Esophagus squamous epithelium (tissue), 4 donors: ENCODE results near the gene IL21R.

ENCODE experiments used
- POLR2A ChIP-seq, 4 donors: fragments of 450-650 bp; IDR thresholded peaks; one replicate each; pipeline ENCODE4 v1.6.1; 2017; ENCODE audit warnings: antibody characterized with exemption in 4 of 4, mild to moderate bottlenecking in 4 of 4, moderate library complexity in 3 of 4
- TF ChIP-seq, protein P1 (sequence below), 6 experiments: fragments of 450-650 bp in 4 of 6; fragments of 200-600 bp in 2 of 6; sonication (generic) in 2 of 6; IDR thresholded peaks; one replicate each; pipeline ENCODE4 v1.5.1; 2016 to 2019; ENCODE audit warnings: antibody characterized with exemption in 6 of 6, mild to moderate bottlenecking in 4 of 6, moderate library complexity in 4 of 6

DNA sequence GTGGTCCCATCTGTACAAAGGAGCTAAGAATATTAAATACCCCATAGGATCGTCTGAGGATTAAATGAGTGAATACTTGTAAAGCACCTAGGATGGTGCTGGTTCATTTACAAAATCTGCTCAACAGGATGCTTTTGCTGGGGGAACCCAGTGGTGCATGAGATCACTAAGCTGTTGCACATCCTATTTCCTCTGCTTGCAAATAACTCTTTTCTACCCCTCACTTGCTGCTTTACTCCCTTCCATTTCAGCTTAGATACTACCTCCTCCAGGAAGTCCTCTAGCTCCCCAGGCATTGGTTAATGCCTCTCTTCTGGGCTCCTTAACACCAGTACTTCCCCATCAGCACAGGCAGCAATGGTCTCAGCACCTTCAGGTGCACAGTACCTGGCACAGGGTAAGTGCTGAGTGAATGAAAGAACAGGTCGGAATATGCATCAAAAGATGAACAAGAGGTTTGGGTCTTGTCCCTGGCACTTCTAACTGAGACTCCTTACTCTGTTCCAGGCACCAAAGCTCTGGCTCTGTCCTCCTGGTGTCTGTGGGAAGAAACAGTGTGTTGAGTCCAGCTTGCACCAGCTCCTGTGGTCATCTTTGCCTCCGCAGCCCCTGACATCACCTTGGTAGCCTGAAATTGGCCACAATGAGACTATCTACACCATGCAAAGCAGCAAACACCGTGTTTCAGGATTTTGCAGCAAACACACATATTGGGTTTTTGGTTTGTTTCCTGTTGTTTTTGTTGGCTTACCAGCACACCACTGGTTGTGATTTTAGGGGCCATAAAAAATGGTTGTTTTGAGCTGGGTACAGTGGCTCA is 24.1 kb upstream of the IL21R start:
- TF ChIP-seq, protein P1, sequence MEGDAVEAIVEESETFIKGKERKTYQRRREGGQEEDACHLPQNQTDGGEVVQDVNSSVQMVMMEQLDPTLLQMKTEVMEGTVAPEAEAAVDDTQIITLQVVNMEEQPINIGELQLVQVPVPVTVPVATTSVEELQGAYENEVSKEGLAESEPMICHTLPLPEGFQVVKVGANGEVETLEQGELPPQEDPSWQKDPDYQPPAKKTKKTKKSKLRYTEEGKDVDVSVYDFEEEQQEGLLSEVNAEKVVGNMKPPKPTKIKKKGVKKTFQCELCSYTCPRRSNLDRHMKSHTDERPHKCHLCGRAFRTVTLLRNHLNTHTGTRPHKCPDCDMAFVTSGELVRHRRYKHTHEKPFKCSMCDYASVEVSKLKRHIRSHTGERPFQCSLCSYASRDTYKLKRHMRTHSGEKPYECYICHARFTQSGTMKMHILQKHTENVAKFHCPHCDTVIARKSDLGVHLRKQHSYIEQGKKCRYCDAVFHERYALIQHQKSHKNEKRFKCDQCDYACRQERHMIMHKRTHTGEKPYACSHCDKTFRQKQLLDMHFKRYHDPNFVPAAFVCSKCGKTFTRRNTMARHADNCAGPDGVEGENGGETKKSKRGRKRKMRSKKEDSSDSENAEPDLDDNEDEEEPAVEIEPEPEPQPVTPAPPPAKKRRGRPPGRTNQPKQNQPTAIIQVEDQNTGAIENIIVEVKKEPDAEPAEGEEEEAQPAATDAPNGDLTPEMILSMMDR (IDR thresholded peaks at IDR 0.05), result no peak
- no peak for TF ChIP-seq POLR2A (IDR thresholded peaks at IDR 0.05)
